NT2/D1 (cell line): Measurements from ENCODE around the gene ABCB9.

Source experiments
- SUZ12 ChIP-seq: IDR thresholded peaks from 2 replicates; pipeline ENCODE4 v1.6.1; 2011; ENCODE audit not compliant: insufficient read length, insufficient read depth; ENCODE audit errors: extremely low read depth
- YY1 ChIP-seq: IDR thresholded peaks from 2 replicates; pipeline ENCODE4 v1.6.1; 2011; ENCODE audit not compliant: insufficient read length, insufficient read depth
- ZNF274 ChIP-seq: IDR thresholded peaks from 2 replicates; pipeline ENCODE4 v1.6.1; 2011; ENCODE audit warnings: mild to moderate bottlenecking, low read depth, low read length

DNA sequence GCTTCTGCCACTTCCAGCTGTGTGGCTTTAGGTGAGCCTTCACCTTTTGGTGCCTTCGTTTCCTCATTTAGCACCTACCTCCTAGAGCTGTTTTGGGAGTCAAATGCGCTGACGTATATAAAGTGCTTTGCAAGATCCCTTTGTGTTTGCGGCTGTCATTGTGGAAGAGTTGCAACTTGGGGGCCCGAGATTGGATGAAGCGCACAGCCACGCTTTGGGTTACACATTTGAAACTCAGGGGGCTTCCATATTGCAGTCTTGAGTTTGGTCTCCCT, 13.6 kb upstream of the ABCB9 start:
- TF ChIP-seq ZNF274 (no peak), SUZ12 (no peak), YY1 (no peak)
